22Rv1 (cell line): ENCODE results near the gene FBXO8.

Source experiments
- H3K27ac ChIP-seq: fragments of 450-650 bp; 2 replicates; pipeline ENCODE4 v1.5.1; 2017
- CTCF ChIP-seq: fragments of 450-650 bp; IDR thresholded peaks from 2 replicates; pipeline ENCODE4 v1.5.1; 2017; ENCODE audit warnings: mild to moderate bottlenecking
- ZFX ChIP-seq: fragments of 450-650 bp; IDR thresholded peaks from 2 replicates; pipeline ENCODE4 v1.6.1; 2017; ENCODE audit warnings: antibody characterized with exemption, borderline replicate concordance

The FBXO8 gene

GRCh38 chr4:174245714-174246113 lies 37.8 kb downstream of the FBXO8 start:
- H3K27ac ChIP-seq: no peak overlapping the region

GRCh38 chr4:174244441-174244840 lies 39.0 kb downstream of the FBXO8 start:
- no peak overlapping the region for H3K27ac ChIP-seq
- TF ChIP-seq CTCF (no peak), ZFX (no peak)

More at GRCh38 chr4:174245714-174246113, 37.8 kb downstream of the FBXO8 start:
- no peak for TF ChIP-seq ZFX
- no peak for TF ChIP-seq CTCF

- no peak for TF ChIP-seq CTCF
- TF ChIP-seq ZFX: no peak
- H3K27ac ChIP-seq: no peak overlapping the region
Observed at GRCh38 chr4:174241162-174241561, 42.3 kb downstream of the FBXO8 start.

GRCh38 chr4:174236359-174236758 lies 47.1 kb downstream of the FBXO8 start:
- TF ChIP-seq CTCF: no peak
- no peak for TF ChIP-seq ZFX
- no peak overlapping the region for H3K27ac ChIP-seq

- TF ChIP-seq CTCF (no peak), ZFX (no peak)
- H3K27ac ChIP-seq: no peak overlapping the region
Observed at GRCh38 chr4:174230680-174231079, 52.8 kb downstream of the FBXO8 start.

- H3K27ac ChIP-seq: no peak overlapping the region
- TF ChIP-seq ZFX: no peak
- no peak for TF ChIP-seq CTCF
Observed at GRCh38 chr4:174230148-174230547, 53.3 kb downstream of the FBXO8 start.

GRCh38 chr4:174228988-174229387 lies 54.5 kb downstream of the FBXO8 start:
- no peak for TF ChIP-seq ZFX
- no peak overlapping the region for H3K27ac ChIP-seq

GRCh38 chr4:174225349-174226049 lies 58.0 kb downstream of the FBXO8 start:
- TF ChIP-seq CTCF (no peak), ZFX (no peak)
- H3K27ac ChIP-seq: no peak overlapping the region
